Uterus (tissue), 2 donors: ENCODE data around the gene TTC29.

Experiments used
- POLR2A ChIP-seq, 2 donors: fragments of 450-650 bp; IDR thresholded peaks; one replicate each; pipeline ENCODE4 v1.6.1; 2016; ENCODE audit warnings: antibody characterized with exemption in 2 of 2, mild to moderate bottlenecking in 1 of 2, moderate library complexity in 1 of 2
- TF ChIP-seq, protein P1 (sequence below), 4 experiments: fragments of 200-600 bp in 2 of 4; fragments of 450-650 bp in 2 of 4; sonication (generic) in 2 of 4; IDR thresholded peaks; one replicate each; pipeline ENCODE4 v1.5.1; 2016 to 2019; ENCODE audit warnings: antibody characterized with exemption in 4 of 4, mild to moderate bottlenecking in 2 of 4, moderate library complexity in 1 of 4

DNA sequence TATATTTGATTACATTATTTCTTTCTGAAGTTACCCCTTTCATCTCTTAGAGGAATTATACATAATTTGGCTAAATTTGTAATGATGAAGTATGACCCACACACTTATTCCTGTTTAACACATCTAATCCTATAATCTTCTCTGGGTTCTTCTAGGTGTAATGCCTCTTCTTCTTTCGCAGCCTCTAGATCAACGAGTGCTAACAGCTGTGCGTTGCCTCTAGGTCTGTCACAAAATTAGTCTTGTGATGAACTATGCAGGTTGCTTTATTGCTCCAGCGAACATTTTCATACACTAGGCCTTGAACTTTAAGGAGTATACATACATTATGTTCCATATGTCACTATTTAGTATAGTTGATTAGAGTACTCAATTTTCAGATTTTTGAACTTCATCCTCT lies 89.9 kb downstream of the TTC29 start:
- TF ChIP-seq, protein P1, sequence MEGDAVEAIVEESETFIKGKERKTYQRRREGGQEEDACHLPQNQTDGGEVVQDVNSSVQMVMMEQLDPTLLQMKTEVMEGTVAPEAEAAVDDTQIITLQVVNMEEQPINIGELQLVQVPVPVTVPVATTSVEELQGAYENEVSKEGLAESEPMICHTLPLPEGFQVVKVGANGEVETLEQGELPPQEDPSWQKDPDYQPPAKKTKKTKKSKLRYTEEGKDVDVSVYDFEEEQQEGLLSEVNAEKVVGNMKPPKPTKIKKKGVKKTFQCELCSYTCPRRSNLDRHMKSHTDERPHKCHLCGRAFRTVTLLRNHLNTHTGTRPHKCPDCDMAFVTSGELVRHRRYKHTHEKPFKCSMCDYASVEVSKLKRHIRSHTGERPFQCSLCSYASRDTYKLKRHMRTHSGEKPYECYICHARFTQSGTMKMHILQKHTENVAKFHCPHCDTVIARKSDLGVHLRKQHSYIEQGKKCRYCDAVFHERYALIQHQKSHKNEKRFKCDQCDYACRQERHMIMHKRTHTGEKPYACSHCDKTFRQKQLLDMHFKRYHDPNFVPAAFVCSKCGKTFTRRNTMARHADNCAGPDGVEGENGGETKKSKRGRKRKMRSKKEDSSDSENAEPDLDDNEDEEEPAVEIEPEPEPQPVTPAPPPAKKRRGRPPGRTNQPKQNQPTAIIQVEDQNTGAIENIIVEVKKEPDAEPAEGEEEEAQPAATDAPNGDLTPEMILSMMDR (IDR thresholded peaks at IDR 0.05) = no peak
- no peak for TF ChIP-seq POLR2A (IDR thresholded peaks at IDR 0.05)
